CD1c-positive myeloid dendritic cell (primary cell): ENCODE measurements around the gene TMOD3.

Experiments used
- DNase-seq: peaks from one replicate; pipeline ENCODE4 v3.0.0-alpha.2; 2016; ENCODE audit errors: extremely low spot score

TMOD3 gene

GRCh38 chr15:51828621-51829375, 655 bp upstream of the TMOD3 start:
- no peak for DNase-seq

GRCh38 chr15:51830276-51830806, 888 bp downstream of the TMOD3 start:
- peak; percentile 55 for DNase-seq

- no peak for DNase-seq
Observed at GRCh38 chr15:51833772-51834171, 4.3 kb downstream of the TMOD3 start.

- peak; percentile 55 for DNase-seq
Observed at GRCh38 chr15:51837792-51838251, 8.4 kb downstream of the TMOD3 start.

GRCh38 chr15:51838270-51838669, 8.8 kb downstream of the TMOD3 start:
- DNase-seq: no peak

GRCh38 chr15:51840692-51841091, 11.2 kb downstream of the TMOD3 start:
- peak; percentile 28 for DNase-seq

GRCh38 chr15:51841406-51842040, 12.1 kb downstream of the TMOD3 start:
- DNase-seq: peak; percentile 59

GRCh38 chr15:51842265-51842664, 12.8 kb downstream of the TMOD3 start:
- no peak for DNase-seq

GRCh38 chr15:51842852-51843737, 13.6 kb downstream of the TMOD3 start:
- DNase-seq: peak; percentile 66

- DNase-seq: no peak
Observed at GRCh38 chr15:51844747-51845426, 15.4 kb downstream of the TMOD3 start.

GRCh38 chr15:51846066-51846462, 16.6 kb downstream of the TMOD3 start:
- DNase-seq: no peak

GRCh38 chr15:51846463-51847230, 17.2 kb downstream of the TMOD3 start:
- DNase-seq: peak; percentile 69

- no peak for DNase-seq
Observed at GRCh38 chr15:51848811-51849210, 19.4 kb downstream of the TMOD3 start.

- no peak for DNase-seq
Observed at GRCh38 chr15:51849860-51850259, 20.4 kb downstream of the TMOD3 start.

GRCh38 chr15:51853998-51854397, 24.5 kb downstream of the TMOD3 start:
- no peak for DNase-seq

GRCh38 chr15:51855612-51856011, 26.2 kb downstream of the TMOD3 start:
- peak; percentile 20 for DNase-seq

GRCh38 chr15:51856714-51857380, 27.4 kb downstream of the TMOD3 start:
- DNase-seq: no peak

- DNase-seq: no peak
Observed at GRCh38 chr15:51861557-51862359, 32.3 kb downstream of the TMOD3 start.

GRCh38 chr15:51863131-51863530, 33.7 kb downstream of the TMOD3 start:
- DNase-seq: no peak
